Measurements from ENCODE around the gene TLE6.
"Not testable (repeated sequence)": the region's sequence is repeated elsewhere in the genome, so short reads cannot be mapped to it uniquely, and the experiment has no call there.

The TLE6 gene

GRCh38 chr19:2977001-2977745 is at the start of gene TLE6:
Gene TLE6, plus strand, starts transcription at chr19:2977564. Its CDS starts 670 bp downstream, at chr19:2978234.
- peak; percentile 97 for DNase-seq

- no peak for DNase-seq
Observed at GRCh38 chr19:2933490-2933910, 43.9 kb upstream of the TLE6 start.

GRCh38 chr19:2935863-2936262 is 41.5 kb upstream of the TLE6 start:
- DNase-seq: not testable (repeated sequence)

- DNase-seq: no peak
Observed at GRCh38 chr19:2942928-2943640, 34.3 kb upstream of the TLE6 start.

- no peak for DNase-seq
Observed at GRCh38 chr19:2944403-2944774, 33.0 kb upstream of the TLE6 start.

- DNase-seq: peak; percentile 99
Observed at GRCh38 chr19:2944775-2945574, 32.4 kb upstream of the TLE6 start, which contains the start of gene ZNF77. Gene ZNF77, minus strand, starts transcription at chr19:2944971. Its CDS starts 131 bp downstream, at chr19:2944840.

GRCh38 chr19:2945575-2946184 is 31.7 kb upstream of the TLE6 start:
- no peak for DNase-seq

- peak; percentile 48 for DNase-seq
Observed at GRCh38 chr19:2949939-2950285, 27.5 kb upstream of the TLE6 start.

GRCh38 chr19:2950286-2951124 is 26.9 kb upstream of the TLE6 start:
- DNase-seq: peak; percentile 100

GRCh38 chr19:2952953-2953481 is 24.3 kb upstream of the TLE6 start:
- no peak for DNase-seq

GRCh38 chr19:2957160-2957559 is 20.2 kb upstream of the TLE6 start:
- peak; percentile 6 for DNase-seq

GRCh38 chr19:2960120-2960519 is 17.2 kb upstream of the TLE6 start:
- peak; percentile 7 for DNase-seq

- DNase-seq: peak; percentile 44
Observed at GRCh38 chr19:2962018-2962670, 15.2 kb upstream of the TLE6 start.

- no peak for DNase-seq
Observed at GRCh38 chr19:2963122-2963521, 14.2 kb upstream of the TLE6 start.

- not testable (repeated sequence) for DNase-seq
Observed at GRCh38 chr19:2963631-2964030, 13.7 kb upstream of the TLE6 start.

- DNase-seq: no peak
Observed at GRCh38 chr19:2964874-2965273, 12.5 kb upstream of the TLE6 start.

- no peak for DNase-seq
Observed at GRCh38 chr19:2967972-2968371, 9.4 kb upstream of the TLE6 start.

GRCh38 chr19:2969104-2969504 is 8.3 kb upstream of the TLE6 start:
- peak; percentile 71 for DNase-seq

- no peak for DNase-seq
Observed at GRCh38 chr19:2970201-2970835, 7.0 kb upstream of the TLE6 start.

GRCh38 chr19:2973229-2973628 is 4.1 kb upstream of the TLE6 start:
- DNase-seq: no peak

All from left hindlimb (tissue), 1 donor.